GM12873 (cell line): ENCODE measurements around the gene SMAP2.

ENCODE experiments used
- TF ChIP-seq, protein P1 (sequence below): IDR thresholded peaks from 2 replicates; pipeline ENCODE4 v1.5.1; 2012; ENCODE audit warnings: low read depth, mild to moderate bottlenecking, moderate library complexity, low read length, control low read depth; ENCODE audit not compliant: insufficient read depth; ENCODE audit errors: missing control alignments

Gene SMAP2

DNA sequence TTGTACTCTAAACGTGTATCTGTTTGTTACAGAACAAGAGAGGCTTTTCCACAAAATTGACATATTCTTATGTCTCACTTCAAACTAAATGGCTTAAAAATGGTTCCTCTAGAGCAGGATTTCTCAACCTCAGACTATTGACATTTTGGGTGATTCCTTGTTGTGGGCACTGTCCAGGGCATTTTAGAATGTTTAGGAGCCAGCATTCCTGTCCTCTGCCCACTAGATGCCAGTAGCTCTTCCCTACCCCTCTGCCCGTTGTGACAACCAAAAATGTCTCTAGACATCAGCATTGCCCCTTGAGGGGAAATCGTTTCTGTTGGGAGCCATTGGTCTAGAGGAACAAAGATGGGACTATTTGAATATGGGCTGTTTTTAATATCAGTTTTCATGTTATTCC is 17.3 kb downstream of the SMAP2 start:
- TF ChIP-seq, protein P1, sequence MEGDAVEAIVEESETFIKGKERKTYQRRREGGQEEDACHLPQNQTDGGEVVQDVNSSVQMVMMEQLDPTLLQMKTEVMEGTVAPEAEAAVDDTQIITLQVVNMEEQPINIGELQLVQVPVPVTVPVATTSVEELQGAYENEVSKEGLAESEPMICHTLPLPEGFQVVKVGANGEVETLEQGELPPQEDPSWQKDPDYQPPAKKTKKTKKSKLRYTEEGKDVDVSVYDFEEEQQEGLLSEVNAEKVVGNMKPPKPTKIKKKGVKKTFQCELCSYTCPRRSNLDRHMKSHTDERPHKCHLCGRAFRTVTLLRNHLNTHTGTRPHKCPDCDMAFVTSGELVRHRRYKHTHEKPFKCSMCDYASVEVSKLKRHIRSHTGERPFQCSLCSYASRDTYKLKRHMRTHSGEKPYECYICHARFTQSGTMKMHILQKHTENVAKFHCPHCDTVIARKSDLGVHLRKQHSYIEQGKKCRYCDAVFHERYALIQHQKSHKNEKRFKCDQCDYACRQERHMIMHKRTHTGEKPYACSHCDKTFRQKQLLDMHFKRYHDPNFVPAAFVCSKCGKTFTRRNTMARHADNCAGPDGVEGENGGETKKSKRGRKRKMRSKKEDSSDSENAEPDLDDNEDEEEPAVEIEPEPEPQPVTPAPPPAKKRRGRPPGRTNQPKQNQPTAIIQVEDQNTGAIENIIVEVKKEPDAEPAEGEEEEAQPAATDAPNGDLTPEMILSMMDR, result no peak

DNA sequence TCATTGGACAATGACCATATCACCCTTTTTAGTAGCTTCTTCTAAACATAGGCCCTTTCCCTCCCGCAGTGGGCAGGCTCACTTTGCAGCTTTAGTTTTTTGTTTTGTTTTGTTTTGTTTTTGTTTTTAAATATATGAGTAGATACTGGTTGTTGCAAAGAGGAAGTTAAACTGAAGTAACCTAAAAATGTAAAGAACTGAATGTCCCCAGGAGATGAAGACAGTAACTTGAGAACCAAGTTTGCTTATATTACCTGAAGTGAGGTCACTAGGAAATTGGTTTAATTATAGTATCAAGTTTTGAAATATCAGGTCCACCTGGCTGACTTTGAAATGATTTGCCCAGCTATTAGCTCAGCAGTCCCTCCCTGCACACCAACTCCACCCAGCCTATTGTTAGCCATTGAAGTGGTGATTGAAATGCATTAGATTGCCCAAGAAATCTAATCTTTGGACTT is 18.2 kb downstream of the SMAP2 start:
- TF ChIP-seq, protein P1, result no peak

DNA sequence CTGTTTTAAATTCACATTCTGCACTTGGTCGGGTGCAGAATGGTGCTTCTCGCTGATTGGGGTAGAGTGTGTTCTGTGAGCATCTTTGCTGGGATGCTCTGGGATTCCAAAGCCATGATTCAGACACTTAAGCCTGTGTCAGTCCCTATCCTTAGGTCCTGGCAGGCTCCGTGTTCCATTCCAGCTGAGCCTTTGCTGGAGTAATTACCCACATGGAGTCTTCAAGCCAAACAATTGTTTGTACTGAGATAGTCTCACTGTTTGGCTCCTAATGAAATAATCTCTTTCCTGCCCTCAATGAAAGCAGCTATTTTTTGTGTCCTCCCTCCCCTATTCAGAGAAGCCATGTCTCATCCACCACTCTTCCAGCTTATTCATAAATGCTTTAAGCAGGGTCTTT is 18.7 kb downstream of the SMAP2 start:
- TF ChIP-seq, protein P1, result no peak

DNA sequence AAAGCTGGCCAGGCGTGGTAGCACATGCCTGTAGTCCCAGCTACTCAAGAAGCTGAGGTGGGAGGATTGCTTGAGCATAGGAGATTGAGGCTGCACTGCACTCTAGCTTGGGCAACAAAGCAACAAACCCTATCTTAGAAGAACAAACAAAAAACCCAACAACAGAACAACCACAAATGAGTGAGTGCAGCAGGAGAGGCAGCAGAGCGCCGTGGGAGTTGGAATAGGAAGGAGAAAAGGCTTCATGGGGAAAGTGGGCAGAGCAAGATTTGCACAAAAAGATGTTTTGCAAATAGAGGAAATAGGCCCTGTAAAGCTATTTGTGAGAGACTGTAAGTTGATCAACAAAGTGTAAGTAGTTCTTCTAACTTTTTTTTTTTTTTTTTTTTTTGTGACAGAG is 19.6 kb downstream of the SMAP2 start:
- TF ChIP-seq, protein P1, result no peak

DNA sequence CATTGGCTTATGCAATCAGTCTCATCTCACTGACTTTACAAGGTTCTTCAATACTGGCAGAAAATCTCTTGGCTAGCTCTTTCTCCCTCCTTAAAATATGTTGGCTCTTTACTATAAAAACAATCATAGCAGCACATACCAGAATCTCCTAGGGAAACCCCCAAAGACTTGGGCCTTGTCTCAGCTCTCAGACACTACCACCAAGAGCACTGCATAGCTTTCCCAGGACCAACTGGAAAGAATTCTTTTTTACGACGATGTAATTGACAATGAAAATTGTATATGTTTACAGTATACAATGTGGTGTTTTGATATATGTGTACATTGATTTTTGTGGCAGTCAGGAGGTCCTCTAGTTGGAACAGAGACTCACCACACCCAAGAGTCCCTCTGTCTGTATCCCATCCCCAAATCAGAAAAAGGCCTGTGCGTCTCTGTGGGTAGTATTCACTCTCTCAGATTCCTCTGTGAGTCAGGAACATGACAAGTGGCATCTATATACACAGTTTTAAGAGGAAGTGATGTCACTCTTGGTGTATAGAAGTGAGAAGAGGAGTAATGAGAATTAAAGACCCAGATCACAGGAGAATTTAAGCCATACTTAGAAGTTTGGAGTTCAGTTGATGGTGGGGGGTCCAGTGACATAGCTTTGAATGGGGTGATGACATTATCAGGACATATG is 21.1 kb downstream of the SMAP2 start:
- TF ChIP-seq, protein P1, result no peak

DNA sequence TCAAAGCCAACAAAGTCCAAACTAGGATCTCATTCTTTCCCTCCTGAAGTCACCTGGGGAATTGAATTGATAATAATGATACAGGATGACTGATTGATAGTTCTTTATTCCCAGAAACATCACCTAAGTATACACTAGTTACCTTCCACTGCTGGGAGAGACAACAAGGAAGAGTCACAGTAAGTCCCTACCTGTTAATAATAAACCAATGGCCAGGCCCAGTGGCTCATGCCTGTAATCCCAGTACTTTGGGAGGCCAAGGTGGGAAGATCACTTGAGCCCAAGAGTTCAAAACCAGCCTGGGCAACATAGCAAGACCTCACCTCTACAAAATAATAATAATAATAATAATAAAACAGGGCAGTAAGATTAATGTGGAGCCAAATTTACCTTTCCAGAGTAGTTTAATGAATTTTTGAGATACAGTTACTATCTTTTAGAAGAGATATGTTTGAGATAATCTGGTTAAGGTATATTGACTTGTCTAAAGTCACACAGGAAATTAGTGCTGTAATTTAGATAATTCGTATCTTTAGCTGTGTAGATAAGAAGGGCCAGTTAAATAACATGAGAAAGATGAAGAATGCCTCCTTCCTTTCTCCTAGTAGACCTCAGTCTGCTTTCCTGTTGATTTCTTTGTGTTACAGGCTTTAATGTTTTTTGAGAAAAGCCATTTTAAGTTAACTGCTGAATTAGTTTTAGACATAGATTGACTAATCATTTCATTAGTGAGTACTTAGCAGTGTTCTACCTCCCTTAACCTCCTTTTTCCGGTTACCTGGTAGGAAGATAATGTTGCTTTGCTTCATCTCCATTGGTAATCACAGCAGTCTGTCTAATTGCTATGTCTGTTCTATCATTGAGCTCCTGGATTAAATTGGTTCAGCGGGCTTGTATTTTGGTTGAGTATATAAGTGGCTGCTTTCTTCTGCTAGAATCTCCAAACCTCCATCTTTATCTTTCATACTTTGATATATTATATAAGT is 22.0 kb downstream of the SMAP2 start:
- TF ChIP-seq, protein P1, result no peak

DNA sequence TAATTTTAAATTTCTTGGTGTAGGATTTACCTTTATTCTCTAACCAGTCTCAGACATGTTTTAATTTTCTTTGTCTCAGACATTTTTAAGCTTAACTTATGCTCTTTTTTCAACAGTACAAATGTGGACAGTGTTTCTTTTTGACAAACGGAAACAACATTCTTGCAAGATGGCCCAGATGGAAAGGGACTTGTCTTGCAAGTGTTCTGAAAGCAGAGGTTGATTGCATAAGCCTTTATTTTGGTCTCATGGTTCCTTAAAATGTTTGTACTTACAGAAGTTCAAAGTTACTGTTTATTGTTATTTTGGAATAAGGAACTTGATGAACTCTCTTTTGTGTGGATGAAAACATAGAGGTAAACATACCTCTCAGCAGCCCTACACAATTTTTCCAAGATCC is 22.9 kb downstream of the SMAP2 start:
- TF ChIP-seq, protein P1, result no peak
